Urothelium cell line (cell line): Measurements from ENCODE around the gene SPATA13.

Source experiments
- DNase-seq: peaks from one replicate; pipeline ENCODE4 v3.0.0; 2011; ENCODE audit warnings: low spot score, mixed read lengths
- FAIRE-seq: peaks from 2 replicates; lab custom pipeline; 2011; peaks lifted over from hg19 to GRCh38; lab: Jason Lieb, UNC

SPATA13 gene

DNA sequence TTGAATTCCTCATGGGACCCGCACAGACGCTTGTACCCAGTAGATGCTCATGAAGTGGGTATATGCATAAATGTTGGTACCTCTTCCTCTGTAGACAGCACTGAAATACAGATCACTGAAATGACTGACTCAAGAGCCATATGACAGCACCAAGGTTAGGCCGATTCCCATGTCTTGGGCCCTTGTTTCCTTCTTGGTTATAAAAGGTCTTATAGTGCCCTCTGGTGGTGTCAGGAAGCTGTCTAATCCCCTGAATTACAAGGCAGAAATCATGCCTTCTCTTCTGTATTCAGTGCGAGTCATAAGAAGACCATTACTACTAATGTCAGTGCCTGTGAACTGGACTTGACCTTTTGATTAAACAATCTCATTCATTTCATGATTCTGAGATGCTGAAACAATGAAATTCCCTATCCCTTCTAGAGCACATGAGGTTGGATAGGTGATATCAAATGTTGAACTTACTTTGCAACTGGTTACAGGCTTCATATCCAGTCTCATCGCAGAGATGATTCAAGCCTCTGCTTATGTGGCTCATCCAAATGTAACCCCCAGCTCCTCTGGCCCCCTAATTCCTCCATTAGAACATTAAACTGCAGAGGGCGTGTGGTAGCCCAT lies 59.7 kb downstream of the SPATA13 start:
- no peak for FAIRE-seq

DNA sequence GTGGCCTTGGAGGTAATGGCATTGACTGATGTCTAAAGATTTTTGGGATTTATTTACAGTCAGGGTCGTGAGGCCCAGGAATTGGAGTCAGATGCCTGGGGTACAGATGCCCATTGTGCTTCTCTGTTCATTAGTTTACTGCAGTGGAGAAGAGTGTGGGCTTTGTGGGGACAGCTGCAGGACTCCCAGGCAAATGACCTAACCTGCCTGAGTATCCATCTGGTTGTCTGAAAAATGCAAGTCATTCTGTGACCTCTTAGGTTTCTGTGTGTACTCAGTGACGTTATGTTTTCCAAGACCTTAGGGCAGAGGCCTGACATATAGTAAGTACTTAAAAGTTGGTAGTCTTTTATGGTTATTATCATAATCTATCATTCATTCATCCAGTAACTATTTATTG lies 60.5 kb downstream of the SPATA13 start:
- FAIRE-seq: no peak
- DNase-seq: no peak

More for the DNA sequence above, 59.7 kb downstream of the SPATA13 start:
- DNase-seq: peak; percentile 47

DNA sequence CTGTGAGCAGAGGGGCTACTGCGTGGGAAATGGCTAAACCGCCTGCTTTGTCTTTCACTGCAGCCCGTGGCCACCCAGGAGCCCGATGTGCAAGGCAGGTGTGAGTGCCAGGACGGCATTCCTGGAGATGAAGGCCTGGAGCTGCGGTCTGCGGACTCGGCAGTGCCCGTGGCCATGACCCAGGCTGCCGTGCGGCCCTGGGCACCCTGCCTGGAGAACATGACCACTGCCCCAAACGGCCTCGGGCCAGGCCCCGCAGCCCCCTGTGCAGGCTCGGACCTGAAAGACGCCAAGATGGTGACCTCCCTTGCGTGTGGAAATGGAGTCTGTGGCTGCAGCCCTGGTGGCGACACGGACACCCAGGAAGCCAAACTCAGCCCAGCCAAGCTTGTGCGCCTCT lies 62.2 kb downstream of the SPATA13 start:
- FAIRE-seq: no peak
- DNase-seq: no peak

DNA sequence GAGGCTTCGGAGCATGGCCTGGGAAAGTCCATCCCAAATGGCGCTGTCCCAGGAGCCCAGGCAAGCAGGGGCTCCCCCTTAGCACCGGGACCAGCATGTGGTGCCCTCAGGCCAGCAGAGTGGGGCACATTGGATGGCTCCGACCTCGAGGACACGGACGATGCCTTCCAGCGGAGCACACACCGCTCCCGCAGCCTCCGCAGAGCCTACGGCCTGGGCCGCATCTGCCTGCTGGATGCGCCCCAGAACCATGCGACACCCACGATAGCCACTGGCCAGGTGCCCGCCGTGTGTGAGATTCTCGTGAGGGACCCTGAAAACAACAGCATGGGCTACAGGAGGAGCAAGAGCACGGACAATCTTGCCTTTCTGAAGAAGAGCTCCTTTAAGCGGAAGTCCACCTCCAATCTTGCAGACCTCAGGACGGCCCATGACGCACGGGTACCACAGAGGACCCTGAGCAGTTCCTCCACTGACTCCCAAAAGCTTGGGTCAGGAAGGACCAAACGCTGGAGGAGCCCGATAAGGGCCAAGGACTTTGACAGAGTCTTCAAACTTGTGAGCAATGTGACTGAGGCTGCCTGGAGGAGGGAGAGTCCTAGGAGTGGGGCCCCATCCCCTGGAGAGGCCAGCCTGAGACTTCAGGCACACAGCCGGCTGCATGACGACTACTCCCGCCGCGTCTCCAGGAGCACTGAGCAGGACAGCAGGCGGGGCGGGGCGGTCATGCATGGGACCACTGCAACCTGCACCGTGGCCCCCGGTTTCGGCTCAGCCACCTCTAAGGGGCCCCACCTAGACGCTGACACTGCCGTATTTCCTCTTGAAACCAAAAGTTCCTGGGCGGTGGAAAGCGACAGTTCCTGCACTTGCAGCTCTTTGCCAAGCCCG lies 63.1 kb downstream of the SPATA13 start:
- DNase-seq (no peak), FAIRE-seq (no peak)

DNA sequence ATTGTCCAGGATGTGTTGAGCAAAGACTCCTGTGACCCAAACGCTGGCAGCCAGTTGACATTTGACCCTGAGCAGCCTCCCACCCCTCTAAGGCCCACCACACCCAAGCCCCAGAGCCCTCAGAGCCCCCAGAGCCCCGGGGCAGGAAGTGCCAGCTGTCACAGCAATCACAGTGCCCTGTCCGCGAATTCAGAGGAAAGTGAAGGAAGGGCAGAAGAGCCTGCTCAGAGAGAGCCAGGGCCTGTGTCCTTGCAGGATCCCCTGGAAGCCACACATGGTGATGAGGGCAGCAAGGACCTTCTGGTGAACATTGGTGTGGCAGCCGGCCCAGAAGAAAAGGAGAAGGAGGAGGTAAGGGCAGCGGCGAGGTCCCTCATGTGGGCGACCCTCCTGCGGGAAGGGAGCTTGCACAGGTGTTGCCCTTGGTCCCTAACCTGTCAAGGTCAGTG lies 63.7 kb downstream of the SPATA13 start:
- no peak for DNase-seq
- FAIRE-seq: no peak

DNA sequence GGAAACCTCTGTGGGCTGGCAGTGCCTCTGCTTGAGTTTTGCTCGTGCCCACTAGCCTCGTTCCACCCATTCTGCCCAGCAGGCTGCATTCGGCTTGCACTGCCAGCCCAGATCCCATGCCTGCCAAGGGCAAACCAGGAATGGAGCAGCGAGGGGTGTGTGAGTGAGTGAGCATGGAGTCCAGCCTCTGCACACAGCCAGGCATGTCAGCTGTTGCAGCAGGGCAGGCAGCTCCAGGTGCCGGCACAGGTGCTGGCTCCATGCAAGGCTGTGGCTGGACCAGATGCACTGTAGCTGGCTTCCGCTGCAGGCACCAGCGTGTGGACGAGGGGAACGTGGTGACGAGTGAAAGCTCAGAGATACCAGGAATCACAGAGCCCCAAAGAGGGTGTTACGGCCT lies 64.5 kb downstream of the SPATA13 start:
- no peak for DNase-seq
- no peak for FAIRE-seq

DNA sequence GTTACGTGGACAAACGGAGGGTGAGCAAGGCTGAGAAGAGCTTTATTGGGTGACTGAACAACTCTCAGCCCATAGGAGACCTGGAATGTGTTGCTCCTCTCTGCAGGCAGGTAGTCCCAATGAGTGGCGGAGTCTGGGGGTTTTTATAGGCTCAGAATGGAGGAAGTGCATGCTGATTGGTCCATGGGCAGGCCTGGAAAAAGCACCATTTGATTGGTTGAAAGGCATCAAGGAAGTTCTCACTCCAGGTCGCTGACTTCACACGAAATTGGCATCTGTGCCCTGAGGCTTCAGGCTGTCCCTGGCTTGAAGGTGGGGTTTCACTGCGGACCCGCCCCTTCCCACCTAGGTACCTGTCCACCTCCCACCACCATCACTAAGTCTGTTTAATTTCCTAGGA lies 65.4 kb downstream of the SPATA13 start:
- DNase-seq: no peak
- no peak for FAIRE-seq

DNA sequence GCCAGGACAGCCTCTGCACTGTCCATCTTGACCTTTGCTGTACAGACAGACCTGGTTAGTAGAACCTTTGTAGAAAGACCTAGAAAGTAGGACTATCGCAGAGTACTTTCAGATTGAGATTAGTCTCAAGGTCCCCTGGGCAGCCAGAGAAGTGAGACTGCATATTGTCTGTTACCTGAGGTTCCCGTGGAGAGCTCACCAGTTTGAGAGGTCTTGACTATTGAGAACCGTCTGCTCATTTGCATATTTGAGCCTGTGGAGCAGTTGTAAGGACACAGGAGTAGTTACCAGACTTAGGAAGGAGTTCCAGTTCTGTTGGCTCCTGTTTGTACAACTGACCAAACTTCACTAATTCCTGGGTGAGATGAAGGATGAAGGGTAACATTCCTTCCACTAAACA lies 66.2 kb downstream of the SPATA13 start:
- DNase-seq (no peak), FAIRE-seq (no peak)

DNA sequence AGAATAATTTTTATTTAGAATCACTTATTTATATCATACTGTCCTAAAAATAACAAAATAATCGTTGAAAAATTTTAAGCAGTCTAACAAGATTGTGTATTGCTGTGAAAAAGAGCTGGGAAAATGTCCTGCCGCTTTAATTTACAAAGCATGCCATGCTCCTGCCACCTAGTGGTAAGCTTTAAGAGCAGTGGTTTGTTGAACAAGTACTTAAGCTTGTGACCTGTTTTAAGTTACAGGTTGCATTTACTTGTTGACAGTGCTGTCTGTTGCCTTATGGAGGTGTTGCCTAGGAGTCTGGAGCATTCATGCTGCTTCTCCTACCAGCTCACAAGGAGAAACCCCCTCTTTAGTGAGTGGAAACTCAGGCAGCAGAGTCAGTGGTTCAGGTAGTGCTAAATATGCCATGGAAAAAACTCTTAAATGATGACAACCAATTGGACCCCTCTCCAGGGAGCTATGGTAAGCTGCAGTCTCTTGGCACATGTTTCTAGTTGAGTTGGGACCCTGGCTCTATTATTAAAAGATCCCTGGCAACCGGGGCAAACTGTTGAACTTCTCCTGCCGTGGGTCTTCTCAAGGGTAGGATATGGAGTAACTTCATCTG lies 68.4 kb downstream of the SPATA13 start:
- peak; percentile 20 for DNase-seq
- FAIRE-seq: no peak

DNA sequence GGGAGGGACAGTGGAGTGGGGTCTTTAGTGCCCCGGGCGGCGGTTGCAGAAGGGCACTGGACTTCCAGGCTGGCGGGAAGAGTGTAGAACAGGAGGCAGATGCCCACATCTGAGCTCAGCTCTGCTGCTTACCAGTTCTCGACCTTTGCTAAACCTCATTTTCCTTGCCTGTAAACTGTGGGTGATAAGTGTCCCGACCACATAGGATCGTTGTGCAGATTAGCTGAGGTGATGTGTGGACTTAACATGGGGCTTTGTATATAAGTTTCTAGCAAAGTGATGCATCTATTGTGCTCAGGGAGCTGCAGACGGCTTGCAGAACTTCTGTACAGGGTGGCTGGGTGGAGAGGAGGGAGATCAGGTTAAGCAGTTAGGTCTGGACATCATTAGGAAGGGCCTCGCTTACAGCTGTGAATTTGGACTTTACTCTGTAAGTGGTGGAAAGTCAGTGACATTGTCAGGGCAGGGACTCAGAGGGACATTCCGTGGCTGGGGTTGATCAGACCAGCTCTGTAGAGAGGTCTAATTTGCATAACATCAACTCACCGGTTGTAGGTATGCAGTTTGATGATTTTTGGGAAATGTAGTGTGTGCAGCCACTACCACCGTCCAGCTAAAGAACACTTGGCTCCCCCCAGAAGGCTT lies 70.0 kb downstream of the SPATA13 start:
- DNase-seq (no peak), FAIRE-seq (no peak)

DNA sequence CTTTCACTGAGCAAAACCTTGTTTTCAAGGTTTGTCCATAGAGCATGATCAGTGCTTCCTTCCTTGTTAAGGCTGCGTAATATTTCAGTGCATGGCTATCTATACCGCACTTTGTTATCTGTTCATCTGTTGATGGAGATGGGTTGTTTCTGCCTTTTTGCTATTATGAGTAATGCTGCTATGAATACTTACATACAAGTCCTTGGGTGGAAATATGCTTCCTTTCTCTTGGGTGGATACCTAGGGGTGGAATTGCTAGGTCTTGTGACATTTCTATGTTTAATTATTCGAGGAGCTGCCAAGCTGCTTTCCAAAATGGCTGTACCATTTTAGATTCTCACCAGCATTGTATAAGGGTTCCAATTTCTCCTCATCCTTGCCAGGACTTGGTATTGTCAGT lies 70.9 kb downstream of the SPATA13 start:
- FAIRE-seq (no peak), DNase-seq (no peak)

DNA sequence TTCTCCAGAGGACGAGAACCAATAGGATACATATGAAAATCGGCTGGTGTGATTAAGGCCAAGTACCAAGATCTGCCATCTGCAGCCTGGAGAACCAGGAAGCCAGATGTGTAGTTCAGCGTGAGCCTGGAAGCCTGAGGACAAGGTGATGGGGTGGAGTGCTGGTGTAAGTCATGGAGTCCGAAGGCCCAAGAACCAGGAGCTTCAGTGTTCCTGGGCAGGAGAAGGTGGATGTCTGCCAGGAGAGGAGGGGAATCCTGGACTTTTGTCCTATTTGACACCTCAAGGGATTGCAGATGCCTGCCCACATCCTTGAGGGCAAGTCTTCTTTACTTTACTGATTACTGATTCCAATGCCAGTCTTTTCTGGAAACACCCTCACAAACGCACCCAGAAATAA lies 71.5 kb downstream of the SPATA13 start:
- DNase-seq (no peak), FAIRE-seq (no peak)

DNA sequence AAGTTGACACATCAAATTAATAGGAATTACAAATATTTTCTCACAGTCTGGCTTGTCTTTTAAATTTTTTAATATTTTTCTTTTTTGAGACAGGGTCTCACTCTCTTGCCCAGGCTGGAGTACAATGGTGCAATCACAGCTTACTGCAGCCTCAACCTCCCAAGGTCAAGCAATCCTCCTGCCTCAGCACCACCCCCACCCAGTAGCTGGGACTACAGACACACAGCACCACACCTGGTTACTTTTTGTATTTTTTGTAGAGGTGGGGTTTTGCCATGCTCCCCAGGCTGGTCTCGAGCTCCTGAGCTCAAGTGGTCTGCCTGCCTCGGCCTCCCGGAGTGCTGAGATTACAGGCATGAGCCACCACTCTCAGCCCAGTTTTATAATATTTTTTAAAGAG lies 72.0 kb downstream of the SPATA13 start:
- DNase-seq (no peak), FAIRE-seq (no peak)

DNA sequence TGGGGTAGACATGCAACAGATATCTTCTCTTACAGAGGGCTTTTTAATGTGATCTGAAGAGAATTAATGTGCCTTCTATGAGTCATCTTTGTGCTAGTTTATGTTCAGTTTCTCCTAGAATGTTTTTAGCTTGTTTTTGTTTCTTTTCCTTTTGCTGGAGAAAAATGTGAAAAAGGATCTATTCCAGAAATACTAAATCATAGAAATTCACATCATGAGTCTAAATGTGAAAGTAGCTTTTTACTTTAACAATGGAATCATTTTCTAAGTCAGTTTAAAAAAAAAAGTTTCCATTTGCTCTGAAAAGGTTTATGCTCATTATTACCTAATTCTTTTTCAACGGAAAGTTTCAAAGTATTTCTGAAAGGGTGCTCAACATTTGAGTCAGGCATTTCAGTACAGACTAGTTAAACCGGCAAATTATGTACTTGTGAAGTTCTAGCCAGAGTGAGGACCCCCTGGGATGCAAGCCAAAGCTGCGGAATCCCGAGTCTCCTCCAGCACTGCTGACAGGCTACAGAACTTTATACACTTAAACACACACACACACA lies 72.9 kb downstream of the SPATA13 start:
- DNase-seq (no peak), FAIRE-seq (no peak)

DNA sequence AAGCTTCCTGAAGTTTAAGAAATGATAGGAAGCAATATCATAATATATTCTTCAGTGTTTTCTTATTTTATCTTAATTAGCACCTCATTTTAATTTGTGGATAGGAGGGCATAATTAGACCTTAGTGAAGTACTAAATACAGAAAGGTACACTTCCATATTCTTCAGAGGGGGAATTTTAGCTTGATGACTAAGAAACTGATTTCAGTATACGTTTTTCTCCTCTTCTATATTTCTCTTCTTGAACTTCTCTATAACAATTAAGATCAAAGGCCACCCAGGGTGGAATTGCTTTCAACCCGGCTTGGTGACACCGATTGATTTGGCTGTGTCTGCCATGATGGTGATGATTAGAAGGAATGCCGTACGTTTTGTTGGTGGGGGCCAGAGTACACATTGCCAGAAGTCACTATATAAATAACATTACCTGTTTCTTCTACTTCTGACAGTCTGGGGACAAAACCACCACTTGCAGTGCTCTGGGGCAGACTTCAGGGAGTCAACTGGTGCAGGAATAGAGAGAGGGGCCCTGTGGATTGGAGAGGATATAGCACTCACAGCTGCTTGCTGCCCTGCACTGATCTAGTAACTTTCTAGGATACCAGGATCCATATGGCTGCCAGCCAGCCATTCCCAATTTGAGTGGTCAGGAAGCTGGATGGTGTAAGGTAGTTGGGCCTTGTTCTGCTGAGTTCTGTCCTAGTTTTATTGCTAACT lies 73.8 kb downstream of the SPATA13 start:
- DNase-seq: no peak
- FAIRE-seq: no peak

DNA sequence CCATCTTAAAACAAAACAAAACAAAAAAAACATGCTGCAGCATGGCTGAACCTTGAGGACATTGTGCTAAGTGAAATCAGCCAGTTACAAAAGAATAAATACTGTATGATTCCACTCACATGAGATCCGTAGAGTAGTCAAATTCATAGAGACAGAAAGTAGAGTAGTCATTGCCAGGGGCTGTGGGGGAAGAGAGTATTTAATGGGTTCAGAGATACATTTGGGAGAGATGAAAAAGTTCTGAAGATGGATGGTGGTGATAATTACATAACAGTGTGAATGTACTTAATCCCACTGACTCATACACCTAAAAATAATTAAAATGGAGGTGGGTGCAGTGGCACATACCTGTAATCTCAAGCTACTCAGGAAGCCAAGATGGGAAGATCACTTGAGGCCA lies 76.8 kb downstream of the SPATA13 start:
- no peak for DNase-seq
- FAIRE-seq: no peak

DNA sequence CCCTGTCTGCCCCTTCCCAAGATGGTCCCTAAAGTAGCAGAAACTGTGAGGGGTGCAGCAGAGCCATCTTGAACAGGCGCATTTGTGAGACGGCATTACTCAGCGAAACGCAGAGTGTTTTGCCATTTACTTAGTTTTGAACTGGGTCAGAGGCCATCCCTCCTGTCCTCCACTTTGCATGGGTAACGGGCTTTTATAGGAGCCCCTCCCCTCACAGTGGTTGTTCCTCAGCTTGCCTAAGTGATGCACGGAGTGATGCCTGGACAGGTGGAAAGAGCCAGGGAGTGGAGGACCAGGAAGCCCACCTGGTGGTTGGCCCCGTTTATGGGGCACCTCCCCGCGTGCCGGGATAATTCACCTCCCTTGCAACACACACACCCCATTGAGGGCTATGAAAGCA lies 80.8 kb downstream of the SPATA13 start:
- DNase-seq: no peak
- no peak for FAIRE-seq

DNA sequence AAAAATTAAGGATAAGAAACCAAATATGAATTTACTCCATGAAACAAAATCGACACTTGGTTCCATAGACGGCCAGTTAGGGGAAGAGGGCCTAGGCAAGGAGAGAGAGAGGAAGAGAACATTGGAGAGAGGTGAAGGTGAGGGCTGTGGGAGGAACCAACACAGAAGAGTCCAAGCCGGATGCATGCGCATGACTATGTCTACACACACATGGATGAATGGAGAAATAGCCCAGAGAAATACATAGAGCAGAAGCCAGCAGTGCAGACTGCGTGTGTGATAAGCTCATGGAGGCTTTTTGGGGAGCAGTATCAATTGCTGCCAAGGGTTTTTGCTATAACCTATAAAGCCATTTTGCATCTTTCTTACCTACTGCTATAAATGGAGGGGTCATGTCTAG lies 81.6 kb downstream of the SPATA13 start:
- FAIRE-seq (no peak), DNase-seq (no peak)

DNA sequence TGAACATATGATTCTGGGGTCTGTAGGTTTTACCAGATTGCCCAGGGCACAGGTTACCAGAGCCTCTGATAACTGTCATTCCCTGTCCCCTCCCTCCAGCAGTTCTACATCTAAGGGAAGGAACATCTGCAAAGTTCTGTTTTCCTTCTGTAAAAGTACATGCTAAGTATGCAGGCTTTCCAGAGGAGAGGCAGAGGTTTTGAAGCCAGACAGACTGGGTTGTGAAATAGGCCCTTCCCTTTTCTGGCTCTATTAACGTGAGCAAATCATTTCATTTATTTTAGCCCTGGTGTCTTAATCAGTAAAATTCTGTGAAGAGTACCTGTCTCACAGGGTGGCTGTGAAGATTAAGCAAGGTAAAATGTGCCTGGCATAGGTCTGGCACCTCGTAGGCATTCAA lies 82.8 kb downstream of the SPATA13 start:
- FAIRE-seq (no peak), DNase-seq (no peak)

DNA sequence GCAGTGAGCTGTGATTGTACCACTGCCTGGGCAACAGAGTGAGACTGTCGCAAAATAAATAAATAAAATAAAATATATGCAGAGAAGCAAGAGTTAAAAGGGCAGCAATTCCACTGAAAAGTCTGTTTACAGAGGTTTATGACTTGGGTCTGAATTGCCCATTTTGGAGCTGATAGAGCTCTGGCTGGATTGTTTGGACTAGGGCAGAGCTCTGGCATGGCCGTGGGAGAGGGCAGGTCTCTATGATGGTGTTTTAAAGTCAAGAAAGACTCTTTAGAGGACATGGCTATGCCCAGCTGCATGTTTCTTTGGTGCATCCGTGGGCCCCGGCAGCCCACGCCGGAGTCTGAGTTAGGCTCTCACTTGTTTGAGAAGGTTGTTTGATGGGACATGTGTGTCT lies 84.3 kb downstream of the SPATA13 start:
- FAIRE-seq (no peak), DNase-seq (no peak)

DNA sequence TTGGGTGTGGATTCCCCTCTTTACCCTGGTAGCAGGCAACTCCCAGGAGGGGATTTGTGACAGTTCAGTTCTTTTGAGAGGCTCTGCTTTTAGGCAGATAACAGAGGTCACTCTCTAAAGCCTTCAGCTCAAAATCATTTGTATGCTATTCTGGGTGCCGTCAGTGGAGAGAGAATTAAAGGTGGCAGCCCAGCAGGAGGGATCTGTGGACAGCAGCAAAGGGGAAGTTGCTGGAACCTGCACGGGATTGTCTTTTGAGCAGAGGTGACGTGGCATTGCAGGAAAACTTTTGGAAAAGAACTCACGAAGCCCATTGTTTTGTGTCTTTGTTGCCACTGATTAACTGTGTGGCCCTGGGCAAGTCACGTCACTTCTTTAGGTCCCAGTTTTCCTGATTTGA lies 86.5 kb downstream of the SPATA13 start:
- DNase-seq: no peak

More for the DNA sequence above, 86.5 kb downstream of the SPATA13 start:
- FAIRE-seq: no peak
